Measurements from ENCODE around the gene RAB3C. TPM values are rescaled to one million over a fixed set of nuclear protein-coding genes. Genes with fewer than 3 reads are reported as not detected.
"Not testable (repeated sequence)": the region's sequence is repeated elsewhere in the genome, so short reads cannot be mapped to it uniquely, and the experiment has no call there.

Gene RAB3C
- total RNA-seq, 1 experiment from 2014 or later: not detected

GRCh38 chr5:58681943-58682342 is 99.1 kb downstream of the RAB3C start:
- no peak for TF ChIP-seq CTCF (IDR thresholded peaks at IDR 0.05; ENCODE audit: unreplicated experiment)
- Mint-ChIP-seq H3K4me1 (ENCODE audit: insufficient read depth, unreplicated experiment) (no peaks in the 10 kb centered on the region), H3K4me3 (ENCODE audit: unreplicated experiment) (no peak overlapping the region), H3K36me3 (ENCODE audit: insufficient read depth, unreplicated experiment) (no peaks in the 10 kb centered on the region), H3K9me3 (ENCODE audit: unreplicated experiment) (no peaks in the 10 kb centered on the region), H3K27me3 (ENCODE audit: insufficient read depth, unreplicated experiment) (peaks cover 77% of the 10 kb centered on the region), H3K27ac (ENCODE audit: low read depth, unreplicated experiment) (no peak overlapping the region)
- ChIA-PET CTCF (no interaction called here), POLR2A (no interaction called here)
- DNase-seq (ENCODE audit: unreplicated experiment): no peak
- BruUV-seq (replicated peaks): no TSS peak
- intact Hi-C loops (cut with micrococcal nuclease): no loop called here

GRCh38 chr5:58683567-58683966 is 100.7 kb downstream of the RAB3C start:
- BruUV-seq (replicated peaks): no TSS peak
- no peak for DNase-seq (ENCODE audit: unreplicated experiment)
- ChIA-PET POLR2A (no interaction called here), CTCF (no interaction called here)
- H3K9me3 Mint-ChIP-seq (ENCODE audit: unreplicated experiment): no peaks in the 10 kb centered on the region
- intact Hi-C loops (cut with micrococcal nuclease): no loop called here
- no peak overlapping the region for H3K27ac Mint-ChIP-seq (ENCODE audit: low read depth, unreplicated experiment)
- no peak overlapping the region for H3K4me3 Mint-ChIP-seq (ENCODE audit: unreplicated experiment)
- no peaks in the 10 kb centered on the region for H3K36me3 Mint-ChIP-seq (ENCODE audit: insufficient read depth, unreplicated experiment)
- no peak for TF ChIP-seq CTCF (IDR thresholded peaks at IDR 0.05; ENCODE audit: unreplicated experiment)
- peaks cover 77% of the 10 kb centered on the region for H3K27me3 Mint-ChIP-seq (ENCODE audit: insufficient read depth, unreplicated experiment)
- no peaks in the 10 kb centered on the region for H3K4me1 Mint-ChIP-seq (ENCODE audit: insufficient read depth, unreplicated experiment)

GRCh38 chr5:58687079-58687478 is 104.2 kb downstream of the RAB3C start:
- BruUV-seq (replicated peaks): no TSS peak
- ChIA-PET POLR2A (no interaction called here), CTCF (interaction anchor here (0.6 to 1.1 kb wide), 2 partner anchors 188 to 191 kb away, joined by 3 to 4 read pairs; no protein-coding TSS in a partner anchor)
- H3K36me3 Mint-ChIP-seq (ENCODE audit: insufficient read depth, unreplicated experiment): no peaks in the 10 kb centered on the region
- intact Hi-C loops (cut with micrococcal nuclease): no loop called here
- no peaks in the 10 kb centered on the region for H3K9me3 Mint-ChIP-seq (ENCODE audit: unreplicated experiment)
- no peak overlapping the region for H3K4me3 Mint-ChIP-seq (ENCODE audit: unreplicated experiment)
- peaks cover 76% of the 10 kb centered on the region for H3K27me3 Mint-ChIP-seq (ENCODE audit: insufficient read depth, unreplicated experiment)
- DNase-seq (ENCODE audit: unreplicated experiment): no peak
- H3K4me1 Mint-ChIP-seq (ENCODE audit: insufficient read depth, unreplicated experiment): no peaks in the 10 kb centered on the region
- H3K27ac Mint-ChIP-seq (ENCODE audit: low read depth, unreplicated experiment): no peak overlapping the region
- TF ChIP-seq CTCF (IDR thresholded peaks at IDR 0.05; ENCODE audit: unreplicated experiment): no peak

DNA sequence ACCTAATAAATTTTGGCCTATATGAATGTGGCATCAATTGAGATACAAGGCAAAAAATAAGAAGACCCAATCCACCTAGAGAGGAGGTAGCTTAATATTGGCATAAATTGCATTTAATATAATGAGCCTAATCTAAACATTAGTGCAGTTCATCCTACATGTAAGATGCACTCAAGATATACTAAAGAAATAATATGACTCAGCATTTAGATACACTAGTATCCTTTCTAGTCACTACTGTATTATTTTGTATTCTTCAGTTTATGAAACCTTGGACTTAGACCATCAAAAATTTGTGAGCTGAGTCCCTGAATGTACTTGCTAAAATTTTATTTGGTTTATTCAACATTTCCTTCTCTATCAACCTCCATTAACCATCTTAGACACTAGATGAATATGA is 104.7 kb downstream of the RAB3C start:
- no peaks in the 10 kb centered on the region for H3K4me1 Mint-ChIP-seq (ENCODE audit: insufficient read depth, unreplicated experiment)
- BruUV-seq (replicated peaks): no TSS peak
- no peaks in the 10 kb centered on the region for H3K9me3 Mint-ChIP-seq (ENCODE audit: unreplicated experiment)
- DNase-seq (ENCODE audit: unreplicated experiment): no peak
- ChIA-PET POLR2A (no interaction called here), CTCF (no interaction called here)
- no peak overlapping the region for H3K27ac Mint-ChIP-seq (ENCODE audit: low read depth, unreplicated experiment)
- intact Hi-C loops (cut with micrococcal nuclease): no loop called here
- no peak overlapping the region for H3K4me3 Mint-ChIP-seq (ENCODE audit: unreplicated experiment)
- H3K27me3 Mint-ChIP-seq (ENCODE audit: insufficient read depth, unreplicated experiment): peaks cover 74% of the 10 kb centered on the region
- H3K36me3 Mint-ChIP-seq (ENCODE audit: insufficient read depth, unreplicated experiment): no peaks in the 10 kb centered on the region
- no peak for TF ChIP-seq CTCF (IDR thresholded peaks at IDR 0.05; ENCODE audit: unreplicated experiment)

DNA sequence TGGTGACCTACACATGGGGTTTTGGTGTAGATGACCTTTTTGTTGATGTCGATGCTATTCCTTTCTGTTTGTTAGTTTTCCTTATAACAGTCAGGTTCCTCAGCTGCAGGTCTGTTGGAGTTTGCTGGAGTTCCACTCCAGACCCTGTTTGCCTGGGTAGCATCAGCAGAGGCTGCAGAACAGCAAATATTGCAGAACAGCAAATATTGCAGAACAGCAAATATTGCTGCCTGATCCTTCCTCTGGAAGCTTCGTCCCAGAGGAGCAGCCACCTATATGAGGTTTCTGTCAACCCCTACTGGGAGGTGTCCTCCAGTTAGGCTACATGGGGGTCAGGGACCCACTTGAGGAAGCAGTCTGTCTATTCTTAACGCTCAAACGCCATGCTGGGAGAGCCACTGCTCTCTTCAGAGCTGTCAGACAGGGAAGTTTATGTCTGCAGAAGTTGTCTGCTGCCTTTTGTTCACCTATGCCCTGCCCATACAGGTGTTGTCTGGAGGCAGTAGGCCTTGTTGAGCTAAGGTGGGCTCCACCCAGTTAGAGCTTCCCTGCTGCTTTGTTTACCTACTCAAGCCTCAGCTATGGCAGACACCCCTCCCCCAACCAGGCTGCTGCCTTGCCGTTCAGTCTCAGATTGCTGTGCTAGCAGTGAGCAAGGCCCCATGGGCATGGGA is 116.3 kb downstream of the RAB3C start:
- DNase-seq (ENCODE audit: unreplicated experiment); H3K4me1 Mint-ChIP-seq (ENCODE audit: insufficient read depth, unreplicated experiment); H3K27ac Mint-ChIP-seq (ENCODE audit: low read depth, unreplicated experiment); H3K36me3 Mint-ChIP-seq (ENCODE audit: insufficient read depth, unreplicated experiment); BruUV-seq (replicated peaks); intact Hi-C loops (cut with micrococcal nuclease); H3K4me3 Mint-ChIP-seq (ENCODE audit: unreplicated experiment); POLR2A ChIA-PET: not testable (repeated sequence)
- CTCF ChIA-PET: interaction anchor here (0.7 kb wide), 1 partner anchor 63 kb away, joined by 3 read pairs; no protein-coding TSS in a partner anchor
- H3K27me3 Mint-ChIP-seq (ENCODE audit: insufficient read depth, unreplicated experiment): peaks cover 76% of the 10 kb centered on the region
- peaks cover 16% of the 10 kb centered on the region for H3K9me3 Mint-ChIP-seq (ENCODE audit: unreplicated experiment)
